ENCODE results near the gene MAP4K4. TPM values are rescaled to one million over a fixed set of nuclear protein-coding genes. Genes with fewer than 3 reads are reported as not detected.

Gene MAP4K4
- total RNA-seq, 1 experiment from 2014 or later: 20.6 TPM

DNA sequence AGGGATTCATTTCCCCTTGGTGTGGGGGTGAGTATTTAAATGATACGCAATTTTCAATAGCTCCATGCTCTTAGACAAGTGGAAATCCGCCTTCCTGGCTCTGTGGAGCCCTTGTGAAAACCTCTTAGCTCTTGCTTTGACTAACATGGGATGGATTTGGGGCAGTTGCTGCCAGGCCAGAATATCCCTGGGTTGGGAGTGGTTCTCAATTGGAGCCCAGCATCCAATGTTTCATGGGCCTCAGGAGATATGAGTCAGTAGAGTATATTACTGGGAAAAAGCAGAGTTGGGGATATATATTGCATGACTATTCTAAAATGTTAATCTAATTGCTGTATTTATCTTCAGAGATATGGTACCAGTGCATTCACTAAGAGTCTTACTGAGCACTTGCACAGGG lies 189.8 kb downstream of the MAP4K4 start:
- in situ Hi-C loops (cut with HindIII; ENCODE audit: low pct_unique_long_range_greater_than_20kb, low sequenced_read_pairs): no loop called here
- DNase-seq (ENCODE audit: low read depth, low spot score): no peak

DNA sequence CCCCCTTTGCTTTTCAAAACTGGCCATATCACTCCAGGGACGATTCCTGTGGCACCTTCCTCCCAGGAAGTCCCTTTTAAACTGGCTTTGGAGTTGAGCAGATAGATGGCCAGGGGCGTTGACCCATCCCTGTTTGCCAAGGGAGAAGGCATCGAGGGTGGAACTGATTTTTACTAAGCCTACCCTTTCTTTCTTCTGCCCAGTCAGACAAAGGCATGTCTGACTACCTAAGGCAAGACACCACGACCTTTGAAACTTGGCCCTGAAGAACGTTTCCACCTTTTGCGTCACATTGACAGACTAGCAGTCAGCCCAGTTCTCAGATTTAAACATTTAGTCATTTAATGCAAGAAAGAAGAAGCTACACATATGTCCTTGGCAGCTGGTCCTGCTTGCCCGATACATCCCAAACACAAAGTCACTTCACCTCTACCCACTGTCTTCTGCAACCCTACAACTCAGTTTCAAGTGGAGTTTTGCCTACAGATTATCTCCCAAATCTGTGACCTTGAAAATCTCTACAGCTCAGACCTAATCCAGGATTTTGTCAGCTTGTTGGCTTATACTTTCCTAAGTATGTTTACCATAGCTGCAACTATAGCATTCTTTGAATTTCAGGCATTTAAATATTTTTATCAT lies 192.1 kb downstream of the MAP4K4 start:
- in situ Hi-C loops (cut with HindIII; ENCODE audit: low pct_unique_long_range_greater_than_20kb, low sequenced_read_pairs): no loop called here
- DNase-seq (ENCODE audit: low read depth, low spot score): no peak

DNA sequence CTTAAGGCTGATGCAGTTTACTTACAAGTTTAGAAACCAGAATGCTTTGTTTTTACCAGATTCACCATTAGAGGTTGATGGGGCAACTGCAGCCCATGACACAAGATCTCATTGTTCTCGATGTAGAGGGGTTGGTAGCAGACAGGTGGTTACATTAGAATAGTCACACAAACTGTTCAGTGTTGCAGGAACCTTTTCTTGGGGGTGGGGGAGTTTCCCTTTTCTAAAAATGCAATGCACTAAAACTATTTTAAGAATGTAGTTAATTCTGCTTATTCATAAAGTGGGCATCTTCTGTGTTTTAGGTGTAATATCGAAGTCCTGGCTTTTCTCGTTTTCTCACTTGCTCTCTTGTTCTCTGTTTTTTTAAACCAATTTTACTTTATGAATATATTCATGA lies 194.9 kb downstream of the MAP4K4 start:
- no peak for DNase-seq (ENCODE audit: low read depth, low spot score)
- in situ Hi-C loops (cut with HindIII; ENCODE audit: low pct_unique_long_range_greater_than_20kb, low sequenced_read_pairs): no loop called here

DNA sequence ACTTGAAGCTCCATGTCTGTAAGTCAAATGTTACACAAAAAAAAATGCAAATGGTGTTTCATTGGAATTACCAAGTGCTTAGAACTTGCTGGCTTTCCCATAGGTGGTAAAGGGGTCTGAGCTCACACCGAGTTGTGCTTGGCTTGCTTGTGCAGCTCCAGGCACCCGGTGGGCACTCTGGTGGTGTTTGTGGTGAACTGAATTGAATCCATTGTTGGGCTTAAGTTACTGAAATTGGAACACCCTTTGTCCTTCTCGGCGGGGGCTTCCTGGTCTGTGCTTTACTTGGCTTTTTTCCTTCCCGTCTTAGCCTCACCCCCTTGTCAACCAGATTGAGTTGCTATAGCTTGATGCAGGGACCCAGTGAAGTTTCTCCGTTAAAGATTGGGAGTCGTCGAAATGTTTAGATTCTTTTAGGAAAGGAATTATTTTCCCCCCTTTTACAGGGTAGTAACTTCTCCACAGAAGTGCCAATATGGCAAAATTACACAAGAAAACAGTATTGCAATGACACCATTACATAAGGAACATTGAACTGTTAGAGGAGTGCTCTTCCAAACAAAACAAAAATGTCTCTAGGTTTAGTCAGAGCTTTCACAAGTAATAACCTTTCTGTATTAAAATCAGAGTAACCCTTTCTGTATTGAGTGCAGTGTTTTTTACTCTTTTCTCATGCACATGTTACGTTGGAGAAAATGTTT lies 196.3 kb downstream of the MAP4K4 start:
- in situ Hi-C loops (cut with HindIII; ENCODE audit: low pct_unique_long_range_greater_than_20kb, low sequenced_read_pairs): no loop called here
- no peak for DNase-seq (ENCODE audit: low read depth, low spot score)

DNA sequence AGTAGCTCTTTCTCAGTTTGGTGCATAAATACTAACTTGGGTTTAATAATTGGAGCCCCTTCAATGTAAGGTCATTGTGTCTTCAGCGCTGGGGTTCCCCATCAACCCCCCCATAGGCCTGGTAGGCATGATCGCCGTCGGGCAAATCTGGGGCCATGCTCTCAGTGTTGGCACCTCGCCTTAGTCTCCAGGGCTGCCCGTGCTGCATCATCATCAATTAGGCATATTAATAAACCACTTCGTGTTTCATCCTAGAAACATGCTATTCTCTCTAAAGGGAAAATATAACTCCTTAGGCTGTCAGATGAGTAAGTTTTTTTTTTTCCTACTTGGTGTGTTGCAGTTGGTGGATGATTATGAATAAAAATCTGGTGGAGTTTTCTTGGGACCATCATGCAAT lies 197.5 kb downstream of the MAP4K4 start:
- in situ Hi-C loops (cut with HindIII; ENCODE audit: low pct_unique_long_range_greater_than_20kb, low sequenced_read_pairs): no loop called here

DNA sequence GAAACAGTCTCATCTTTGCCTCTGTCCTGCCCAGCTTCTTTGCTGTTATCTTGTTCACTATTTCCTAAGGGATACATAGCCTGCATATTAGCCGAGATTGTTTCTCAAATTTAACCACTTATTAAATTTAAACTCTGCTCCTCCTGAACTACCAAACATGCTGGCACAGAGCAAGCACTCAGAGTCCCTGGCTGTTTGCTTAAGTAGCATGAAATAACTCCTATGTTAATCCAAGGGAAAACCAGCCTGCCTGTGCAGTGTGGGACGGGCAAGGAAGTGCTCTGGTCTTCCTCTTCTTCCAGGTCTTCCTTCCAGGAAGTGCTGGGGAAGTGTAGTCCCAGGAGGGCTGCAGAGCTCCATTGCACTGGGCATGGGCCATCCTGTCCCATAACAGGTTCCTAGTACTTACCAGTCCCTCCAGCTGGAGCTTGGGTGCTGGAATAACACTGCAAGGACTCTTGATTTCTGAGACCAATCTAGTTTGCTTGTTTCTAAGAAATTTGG lies 198.4 kb downstream of the MAP4K4 start:
- DNase-seq (ENCODE audit: low read depth, low spot score): no peak
- in situ Hi-C loops (cut with HindIII; ENCODE audit: low pct_unique_long_range_greater_than_20kb, low sequenced_read_pairs): no loop called here

More for the DNA sequence above, 197.5 kb downstream of the MAP4K4 start:
- no peak for DNase-seq (ENCODE audit: low read depth, low spot score)

DNA sequence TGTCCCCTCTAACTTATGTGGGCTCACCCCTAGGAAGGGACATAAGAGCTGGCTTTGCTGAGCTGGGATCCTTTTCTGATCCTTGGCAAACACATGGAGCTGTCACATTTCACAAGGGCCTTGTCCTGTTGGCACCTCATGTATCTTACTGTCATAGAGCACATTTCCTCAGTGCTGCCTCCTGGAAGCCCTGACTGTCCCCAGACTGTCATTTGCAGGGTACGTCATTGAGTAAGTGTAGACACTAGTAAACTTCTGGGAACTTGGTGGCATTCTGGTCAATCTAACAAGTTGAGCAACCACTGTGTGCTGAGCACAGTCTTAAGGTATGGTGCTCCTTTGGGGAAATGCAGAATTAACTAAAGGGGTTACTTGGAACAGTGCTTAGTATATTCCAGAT lies 199.8 kb downstream of the MAP4K4 start:
- no peak for DNase-seq (ENCODE audit: low read depth, low spot score)
- in situ Hi-C loops (cut with HindIII; ENCODE audit: low pct_unique_long_range_greater_than_20kb, low sequenced_read_pairs): no loop called here

DNA sequence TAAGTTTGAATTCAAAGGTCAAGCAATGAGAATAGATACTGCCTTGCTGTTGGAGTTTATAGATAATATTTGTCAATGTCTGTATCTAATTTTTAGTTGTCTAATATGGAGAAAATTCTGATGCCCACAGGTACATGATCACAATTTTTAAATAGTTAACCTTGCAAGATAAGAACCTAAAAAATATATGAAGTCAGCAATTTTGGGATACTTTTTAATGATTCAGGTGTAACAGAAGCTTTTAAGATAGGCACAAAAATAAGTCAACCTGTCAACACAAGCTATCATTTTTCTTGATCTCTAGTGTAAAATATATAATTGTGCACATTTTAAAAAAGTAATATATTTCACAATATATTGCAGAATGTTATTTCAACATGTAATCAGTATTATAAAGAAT lies 201.8 kb downstream of the MAP4K4 start:
- in situ Hi-C loops (cut with HindIII; ENCODE audit: low pct_unique_long_range_greater_than_20kb, low sequenced_read_pairs): no loop called here
- no peak for DNase-seq (ENCODE audit: low read depth, low spot score)

DNA sequence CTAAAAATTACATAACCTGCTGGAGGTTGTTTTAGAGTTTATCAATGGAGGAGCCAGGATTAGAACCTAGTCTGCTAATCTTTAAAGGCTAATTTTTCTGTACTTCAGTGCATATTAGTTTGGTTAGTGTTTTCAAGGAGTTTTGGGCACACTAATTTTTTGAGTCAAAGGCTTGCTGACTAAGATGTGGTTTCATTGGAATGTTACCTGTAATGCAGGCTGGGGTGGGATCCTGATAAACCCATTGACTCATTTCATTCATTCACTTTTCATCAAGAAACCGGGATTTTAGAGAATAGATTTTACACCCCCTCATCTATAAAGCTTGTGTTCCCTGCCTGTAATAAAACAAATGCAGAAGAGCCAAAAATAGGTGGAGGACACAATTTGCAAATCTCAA lies 202.4 kb downstream of the MAP4K4 start:
- no peak for DNase-seq (ENCODE audit: low read depth, low spot score)
- in situ Hi-C loops (cut with HindIII; ENCODE audit: low pct_unique_long_range_greater_than_20kb, low sequenced_read_pairs): no loop called here

DNA sequence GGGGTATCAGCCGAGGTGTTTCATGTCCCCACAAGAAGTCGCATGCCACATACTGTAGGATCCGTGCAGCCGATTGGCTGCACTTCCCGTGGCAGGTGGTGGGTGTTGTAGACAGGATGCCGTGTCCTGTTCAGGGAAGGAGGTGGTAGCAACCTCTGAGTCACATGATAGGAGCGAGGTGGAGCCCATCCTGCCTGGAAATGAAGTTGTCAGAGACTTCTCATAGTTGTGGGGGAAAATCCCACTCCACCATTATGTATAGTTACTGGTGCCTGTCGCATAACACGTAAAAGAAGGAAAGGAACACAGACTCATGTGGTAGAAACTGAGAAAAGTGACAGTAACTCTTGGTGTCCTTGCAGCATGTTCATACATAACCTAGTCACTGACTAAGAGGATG lies 202.9 kb downstream of the MAP4K4 start:
- in situ Hi-C loops (cut with HindIII; ENCODE audit: low pct_unique_long_range_greater_than_20kb, low sequenced_read_pairs): no loop called here
- no peak for DNase-seq (ENCODE audit: low read depth, low spot score)

DNA sequence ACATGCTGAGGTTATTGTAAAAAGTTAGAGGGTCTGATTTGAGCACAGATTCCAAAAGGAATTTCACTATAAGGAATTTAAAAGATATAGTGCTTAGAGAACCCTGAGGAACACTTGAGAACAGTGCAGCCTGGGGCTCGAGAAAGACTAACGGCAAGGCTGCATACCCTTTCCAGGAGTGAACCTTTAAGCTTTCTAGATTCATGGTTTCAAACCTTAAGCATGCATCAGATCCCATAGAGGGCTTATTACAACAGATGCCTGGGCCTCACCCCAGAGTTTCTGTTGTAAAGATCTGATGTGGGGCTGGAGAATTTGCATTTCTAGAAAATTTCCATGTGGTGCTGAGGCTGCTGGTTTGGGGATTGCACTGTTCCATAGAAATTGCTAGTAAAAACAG lies 203.7 kb downstream of the MAP4K4 start:
- in situ Hi-C loops (cut with HindIII; ENCODE audit: low pct_unique_long_range_greater_than_20kb, low sequenced_read_pairs): no loop called here

DNA sequence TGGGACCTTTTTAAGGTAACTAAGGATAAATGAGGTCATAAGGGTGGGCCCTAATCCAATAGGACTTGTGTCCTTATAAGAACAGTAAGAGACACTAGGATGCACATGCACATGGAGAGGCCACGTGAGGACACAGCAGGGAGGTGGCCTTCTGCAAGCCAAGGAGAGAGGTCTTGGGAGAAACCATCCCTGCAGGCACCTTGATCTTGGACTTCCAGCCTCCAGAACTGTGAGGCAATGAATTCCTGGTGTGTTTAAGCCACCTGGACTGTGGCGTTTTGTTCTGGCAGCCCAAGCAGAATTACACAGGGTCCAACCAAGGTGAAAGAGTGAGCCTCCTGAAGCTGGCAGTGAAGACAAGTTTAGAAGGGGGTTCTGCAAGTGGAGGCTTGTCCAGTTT lies 204.7 kb downstream of the MAP4K4 start:
- DNase-seq (ENCODE audit: low read depth, low spot score): no peak
- in situ Hi-C loops (cut with HindIII; ENCODE audit: low pct_unique_long_range_greater_than_20kb, low sequenced_read_pairs): no loop called here

More for the DNA sequence above, 203.7 kb downstream of the MAP4K4 start:
- no peak for DNase-seq (ENCODE audit: low read depth, low spot score)

DNA sequence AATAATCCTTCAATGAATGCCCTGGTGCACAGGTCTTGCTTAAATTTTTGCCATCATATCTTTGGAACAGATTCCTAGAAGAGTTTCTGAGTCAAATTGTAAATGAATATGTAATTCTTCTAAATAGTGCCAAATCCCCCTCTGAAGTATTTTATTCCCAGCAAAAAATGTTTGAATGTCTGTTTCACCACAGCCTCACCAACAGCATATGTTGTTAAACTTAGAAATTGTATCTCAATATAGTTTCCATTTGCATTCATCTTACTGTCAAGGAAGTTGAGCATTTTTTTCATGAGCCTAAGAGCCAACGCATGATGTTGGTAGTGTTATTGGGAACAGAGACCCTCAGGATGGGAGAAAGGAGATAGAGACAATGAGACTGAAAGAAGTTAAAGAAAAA lies 207.4 kb downstream of the MAP4K4 start:
- in situ Hi-C loops (cut with HindIII; ENCODE audit: low pct_unique_long_range_greater_than_20kb, low sequenced_read_pairs): no loop called here
- no peak for DNase-seq (ENCODE audit: low read depth, low spot score)

DNA sequence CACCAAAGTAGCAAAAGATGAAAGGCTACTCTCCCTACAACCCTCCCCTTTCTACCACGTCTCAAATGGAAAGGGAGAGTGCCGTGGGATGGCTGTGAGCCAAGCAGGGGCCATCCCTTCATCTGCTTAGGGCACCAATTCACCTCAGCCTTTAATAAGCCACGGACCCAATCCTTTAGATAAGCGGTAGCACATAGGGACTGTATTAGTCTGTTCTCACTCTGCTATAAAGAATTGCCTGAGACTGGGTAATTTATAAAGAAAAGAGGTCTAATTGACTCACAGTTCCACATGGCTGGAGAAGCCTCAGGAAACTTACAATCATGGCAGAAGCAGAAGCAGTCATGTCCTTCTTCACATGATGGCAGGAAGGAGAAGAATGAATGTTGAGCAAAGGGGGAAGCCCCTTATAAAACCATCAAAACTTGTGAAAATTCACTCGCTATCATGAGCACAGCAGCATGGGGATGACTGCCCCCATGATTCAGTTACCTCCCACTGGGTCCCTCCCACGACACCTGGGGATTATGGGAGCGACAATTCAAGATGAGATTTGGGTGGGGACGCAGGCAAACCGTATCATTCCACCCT lies 208.3 kb downstream of the MAP4K4 start:
- in situ Hi-C loops (cut with HindIII; ENCODE audit: low pct_unique_long_range_greater_than_20kb, low sequenced_read_pairs): no loop called here
- no peak for DNase-seq (ENCODE audit: low read depth, low spot score)

DNA sequence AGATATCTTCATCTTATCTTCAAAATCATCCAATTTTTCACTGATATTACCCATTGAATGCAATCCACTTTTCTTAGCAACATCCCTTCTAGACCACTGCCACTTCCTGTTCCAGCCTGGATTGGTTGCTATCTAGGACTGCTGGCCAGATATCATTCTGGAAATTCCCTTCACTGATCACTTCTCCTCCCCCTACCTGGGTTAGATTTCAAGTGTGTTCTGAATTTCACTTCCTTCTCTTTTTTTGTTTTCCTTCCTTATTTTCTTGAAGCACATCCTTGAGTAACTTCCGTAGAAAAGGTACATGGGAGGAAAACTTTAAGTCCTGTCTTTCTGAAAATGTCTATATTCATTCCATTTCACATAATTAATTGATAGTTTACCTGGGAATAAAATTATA lies 212.3 kb downstream of the MAP4K4 start:
- in situ Hi-C loops (cut with HindIII; ENCODE audit: low pct_unique_long_range_greater_than_20kb, low sequenced_read_pairs): no loop called here
- no peak for DNase-seq (ENCODE audit: low read depth, low spot score)

DNA sequence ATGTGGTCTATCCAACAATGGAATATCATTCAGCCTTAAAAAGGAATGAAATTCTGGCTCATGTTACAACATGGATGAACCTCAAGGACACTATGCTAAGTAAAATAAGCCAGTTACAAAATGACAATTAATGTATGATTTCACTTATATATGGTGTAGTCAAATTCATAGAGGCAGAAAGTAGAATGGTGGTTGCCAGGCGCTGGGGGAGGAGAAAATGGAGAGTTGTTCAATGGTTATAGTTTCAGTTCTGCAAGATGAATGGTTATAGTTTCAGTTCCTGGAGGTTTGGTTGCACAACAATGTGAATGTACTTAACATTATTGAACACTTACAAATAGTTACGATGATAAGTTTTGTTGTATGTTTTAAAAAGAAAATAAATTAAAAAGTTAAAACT lies 215.0 kb downstream of the MAP4K4 start:
- in situ Hi-C loops (cut with HindIII; ENCODE audit: low pct_unique_long_range_greater_than_20kb, low sequenced_read_pairs): no loop called here

DNA sequence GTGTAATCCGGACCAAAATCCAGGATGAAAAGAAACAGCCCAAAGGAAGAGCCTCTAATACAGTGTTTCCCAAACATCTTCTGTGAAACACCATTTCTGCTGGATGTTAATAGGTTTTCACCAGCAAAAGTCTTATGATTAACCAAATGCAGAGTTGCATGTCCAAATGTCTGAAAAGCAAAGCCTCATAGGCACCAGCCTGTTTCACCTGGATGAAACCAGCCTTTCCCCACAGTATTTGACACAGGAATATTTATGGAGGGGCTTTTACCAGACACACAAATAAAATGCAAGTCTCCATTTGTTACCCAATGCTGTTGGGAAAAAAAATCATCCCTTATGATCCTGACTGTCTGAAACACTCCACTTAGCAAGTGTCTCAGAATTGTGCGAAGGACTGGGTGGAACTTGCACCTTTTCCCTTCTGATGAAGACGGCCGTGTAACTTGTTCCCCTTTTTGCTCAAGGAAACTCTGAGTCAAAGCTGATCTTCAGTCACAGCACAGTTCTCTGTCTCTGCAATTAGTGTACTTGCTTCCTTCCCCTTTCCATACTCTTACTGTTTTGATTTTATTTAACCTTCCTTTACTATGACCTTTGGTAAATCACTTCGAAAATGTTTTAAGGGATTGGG lies 223.9 kb downstream of the MAP4K4 start:
- no peak for DNase-seq (ENCODE audit: low read depth, low spot score)
- in situ Hi-C loops (cut with HindIII; ENCODE audit: low pct_unique_long_range_greater_than_20kb, low sequenced_read_pairs): no loop called here

More for the DNA sequence above, 215.0 kb downstream of the MAP4K4 start:
- no peak for DNase-seq (ENCODE audit: low read depth, low spot score)

DNA sequence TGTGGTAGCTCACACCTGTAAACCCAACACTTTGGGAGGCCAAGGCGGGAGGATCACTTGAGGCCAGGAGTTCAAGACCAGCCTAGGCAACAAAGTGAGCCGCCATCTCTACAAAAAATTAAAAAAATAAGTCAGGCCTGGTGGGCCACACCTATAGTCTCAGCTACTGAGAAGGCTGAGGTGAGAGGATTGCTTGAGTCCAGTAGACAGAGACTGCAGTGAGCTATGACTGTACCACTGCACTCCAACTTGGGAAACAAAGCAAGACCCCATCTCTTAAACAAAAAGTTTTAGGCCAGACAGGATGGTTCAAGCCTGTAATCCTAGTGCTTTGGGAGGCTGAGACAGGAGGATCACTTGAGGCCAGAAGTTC lies 224.4 kb downstream of the MAP4K4 start:
- in situ Hi-C loops (cut with HindIII; ENCODE audit: low pct_unique_long_range_greater_than_20kb, low sequenced_read_pairs): no loop called here
- DNase-seq (ENCODE audit: low read depth, low spot score): no peak

Data from SK-MEL-5 (cell line).